Measurements from ENCODE around the gene PTMS.
A peak's percentile ranks its signal among the peaks of the same experiment; 100 is the strongest.

PTMS gene

DNA sequence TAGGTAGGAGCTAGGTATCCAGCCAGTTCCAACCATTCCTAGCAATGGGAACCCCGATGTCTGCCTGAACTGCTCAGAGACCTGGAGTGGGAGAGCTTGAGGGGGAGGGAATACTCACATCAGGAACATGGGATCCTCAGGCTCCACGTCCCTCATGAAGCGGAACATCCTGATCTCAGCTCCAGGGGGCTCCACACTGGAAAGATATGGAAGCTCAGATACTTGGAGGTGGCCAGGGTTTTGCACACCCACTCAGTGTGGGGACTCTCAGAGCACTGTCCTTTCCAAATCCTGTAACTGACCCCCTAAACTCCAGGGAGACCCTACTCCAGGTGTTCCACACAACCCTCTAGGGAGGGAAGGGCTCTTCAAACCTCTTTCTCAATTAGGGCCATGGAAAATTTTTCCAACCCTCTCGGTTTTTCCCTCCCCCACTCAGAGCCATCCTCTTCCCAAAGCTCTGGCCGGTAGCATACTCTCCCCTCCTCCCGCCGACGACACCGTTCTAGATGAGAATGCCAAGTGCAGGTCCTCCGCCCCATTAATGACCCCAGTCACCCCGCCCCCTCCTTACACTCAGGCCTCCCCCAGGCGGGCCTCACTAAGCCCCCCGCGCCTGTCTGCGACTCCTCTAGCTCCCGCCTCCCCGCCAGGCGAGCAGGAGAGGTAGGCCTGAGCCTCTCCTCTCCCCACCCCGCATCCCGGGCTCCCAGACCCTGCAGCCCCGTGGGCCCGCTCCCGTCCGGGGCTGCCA, 13.8 kb upstream of the PTMS start:
- no peak for DNase-seq (ENCODE audit: low read depth in 3 of 3)

DNA sequence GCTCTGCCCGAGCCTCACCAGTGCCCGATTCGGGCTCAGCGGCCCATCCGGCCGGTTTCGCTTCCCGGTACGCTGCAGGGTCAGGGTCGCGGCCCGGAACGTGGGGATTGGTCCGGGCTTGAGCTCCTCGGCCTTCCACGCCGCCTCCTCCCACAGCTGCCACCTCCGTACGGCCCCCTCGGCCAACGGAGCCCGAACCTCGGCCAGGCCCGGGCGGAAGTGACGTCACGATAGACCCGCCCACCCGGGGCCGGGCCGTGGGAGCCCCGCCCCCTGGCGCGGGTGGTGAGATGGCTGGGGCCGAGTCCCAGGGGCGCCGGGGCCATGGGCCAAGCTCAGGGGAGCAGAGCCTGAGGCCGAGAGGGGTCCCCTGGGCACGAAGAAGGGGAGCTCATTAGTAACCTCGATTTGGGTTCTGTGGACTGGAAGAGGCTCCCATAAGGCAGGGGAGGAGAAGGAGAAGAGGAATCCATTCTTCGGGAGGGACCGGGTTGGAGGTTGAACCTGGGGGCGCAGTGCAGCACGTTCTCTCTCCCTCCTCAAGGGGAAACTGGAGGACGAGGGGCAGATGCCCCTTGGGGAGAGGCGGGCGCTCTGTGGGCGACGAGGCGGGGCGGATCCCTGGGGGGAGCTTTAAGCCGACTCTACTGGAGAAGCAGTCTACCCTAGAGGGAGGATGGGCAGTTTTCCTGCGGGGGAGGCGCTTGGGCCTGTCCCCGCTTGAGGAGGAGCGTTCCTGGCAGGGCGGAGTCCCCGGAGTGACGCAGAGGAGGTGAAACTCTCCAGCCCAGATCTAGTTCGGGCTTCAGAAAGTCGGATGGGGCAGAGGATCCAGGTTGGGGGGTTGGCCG, 13.0 kb upstream of the PTMS start, which contains the start of gene MLF2:
MLF2 (minus strand) TSS at position 221 of the 851 bp plus-strand sequence. CDS start 807 bp downstream, outside the sequence.
- DNase-seq (ENCODE audit: low read depth in 3 of 3), result peak; percentile 96 to 97 (median 96)

- no peak for DNase-seq (ENCODE audit: low read depth in 3 of 3)
Observed at GRCh38 chr12:6753772-6754356, 12.3 kb upstream of the PTMS start.

DNA sequence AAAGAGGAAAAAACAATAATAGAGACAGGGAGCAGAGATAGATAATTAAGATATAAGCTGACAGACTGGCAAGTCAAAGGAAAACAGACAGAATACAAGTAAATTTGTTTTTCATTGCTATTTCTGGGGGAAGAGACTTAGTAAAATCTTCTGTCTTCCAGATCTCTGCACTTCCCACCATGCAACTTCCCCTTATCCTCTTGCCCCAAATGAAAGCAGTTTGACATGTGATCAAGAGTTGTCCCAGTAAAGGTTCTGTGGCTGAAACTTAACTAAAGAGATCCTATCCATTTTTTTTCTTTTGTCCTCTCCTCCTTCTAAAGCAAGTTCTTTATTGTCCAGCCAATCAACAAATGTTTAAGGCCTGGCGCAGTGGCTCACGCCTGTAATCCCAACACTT, 11.8 kb upstream of the PTMS start:
- no peak for DNase-seq (ENCODE audit: low read depth in 3 of 3)

GRCh38 chr12:6757028-6757690, 9.0 kb upstream of the PTMS start:
- no peak for DNase-seq (ENCODE audit: low read depth in 3 of 3)

DNA sequence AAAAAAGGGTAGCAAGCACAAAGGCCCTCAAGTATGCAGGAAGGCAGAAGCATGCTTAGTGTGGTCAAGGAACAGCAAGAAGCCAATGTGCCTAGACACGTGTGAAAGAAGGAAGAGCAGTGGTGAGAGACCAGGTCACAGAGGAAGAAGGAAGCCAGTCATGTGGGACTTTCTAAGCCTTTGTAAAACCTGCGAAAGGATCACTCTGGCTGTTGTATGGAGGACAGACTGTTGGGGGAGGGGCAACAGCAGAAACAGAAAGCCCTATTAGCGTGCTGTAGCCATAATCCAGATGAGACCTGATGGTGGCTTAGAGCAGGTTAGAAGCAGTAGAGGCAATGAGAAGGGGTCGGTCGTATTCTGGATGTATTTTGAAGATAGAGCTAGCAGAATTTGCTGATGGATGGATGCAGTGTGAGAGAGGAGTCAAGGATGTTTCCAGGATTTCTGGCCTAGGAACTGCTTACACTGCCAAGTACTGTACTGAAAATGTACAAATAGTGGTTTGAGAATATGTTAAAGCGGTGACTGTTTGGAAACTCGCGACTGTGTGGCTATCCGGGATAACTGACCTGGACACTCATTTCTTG, 7.6 kb upstream of the PTMS start:
- DNase-seq (ENCODE audit: low read depth in 3 of 3), result no peak

GRCh38 chr12:6759741-6760140, 6.4 kb upstream of the PTMS start:
- DNase-seq (ENCODE audit: low read depth in 3 of 3), result no peak

DNA sequence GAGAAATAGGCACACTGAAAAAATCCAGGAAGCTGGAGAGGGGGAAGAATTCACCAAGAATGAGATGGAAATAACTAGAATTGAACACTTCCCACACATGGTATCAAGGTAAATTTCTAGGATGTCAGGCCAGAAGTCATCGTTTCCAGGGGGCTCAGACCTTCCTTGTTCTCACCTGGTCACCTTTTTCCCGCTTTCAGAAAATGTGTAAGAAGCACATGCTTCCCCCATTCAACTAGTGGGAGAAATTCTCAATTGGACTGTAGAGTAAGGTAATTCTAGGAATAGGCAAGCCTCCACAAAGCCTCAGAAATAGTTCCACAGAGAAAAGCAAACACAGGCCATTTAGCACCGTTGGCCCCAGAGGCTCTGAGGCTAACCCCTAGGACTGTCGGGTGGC, 2.8 kb upstream of the PTMS start:
- DNase-seq (ENCODE audit: low read depth in 3 of 3), result no peak

DNA sequence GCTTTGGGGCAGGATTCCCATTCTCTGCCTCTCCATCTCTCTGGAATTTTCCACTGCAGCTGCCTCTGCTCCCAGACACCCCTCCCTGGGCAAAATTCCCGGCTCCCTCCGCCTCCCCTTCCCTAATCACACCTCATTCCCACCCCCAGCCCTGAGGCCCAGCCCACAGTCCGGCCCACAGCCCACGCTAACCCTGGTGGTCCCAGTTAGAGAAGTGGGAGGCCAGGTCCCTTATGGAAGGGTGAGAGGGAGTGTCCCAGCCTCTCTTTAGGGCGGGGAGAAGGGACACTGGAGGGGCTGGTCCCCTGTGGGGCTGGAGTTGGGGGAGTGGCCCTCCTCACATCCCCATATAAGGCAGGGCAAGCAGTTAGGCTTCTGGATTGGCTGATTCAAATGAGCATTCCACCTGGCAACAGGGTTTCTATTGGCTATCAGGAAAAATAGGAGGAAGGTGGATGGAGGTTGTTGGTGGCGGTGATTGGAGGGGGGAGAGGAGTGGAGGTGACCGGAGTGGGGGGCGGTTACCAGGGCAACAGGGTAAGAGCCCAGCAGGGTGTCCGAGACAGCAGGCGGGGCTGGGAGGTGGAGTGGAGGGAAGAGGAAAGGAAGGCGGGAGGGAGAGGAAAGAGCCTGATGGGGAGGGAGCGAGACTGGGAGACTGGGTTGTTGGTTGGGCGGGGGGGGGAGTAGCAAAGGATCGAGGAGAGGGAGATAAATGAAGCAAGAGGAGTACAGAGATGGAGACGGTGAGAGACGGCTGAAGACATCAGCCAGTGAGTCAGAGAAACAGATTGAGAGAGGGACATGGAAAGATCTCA, 1.9 kb upstream of the PTMS start:
- peak in 1 of 3 donors; percentile 52 for DNase-seq (ENCODE audit: low read depth in 3 of 3)

DNA sequence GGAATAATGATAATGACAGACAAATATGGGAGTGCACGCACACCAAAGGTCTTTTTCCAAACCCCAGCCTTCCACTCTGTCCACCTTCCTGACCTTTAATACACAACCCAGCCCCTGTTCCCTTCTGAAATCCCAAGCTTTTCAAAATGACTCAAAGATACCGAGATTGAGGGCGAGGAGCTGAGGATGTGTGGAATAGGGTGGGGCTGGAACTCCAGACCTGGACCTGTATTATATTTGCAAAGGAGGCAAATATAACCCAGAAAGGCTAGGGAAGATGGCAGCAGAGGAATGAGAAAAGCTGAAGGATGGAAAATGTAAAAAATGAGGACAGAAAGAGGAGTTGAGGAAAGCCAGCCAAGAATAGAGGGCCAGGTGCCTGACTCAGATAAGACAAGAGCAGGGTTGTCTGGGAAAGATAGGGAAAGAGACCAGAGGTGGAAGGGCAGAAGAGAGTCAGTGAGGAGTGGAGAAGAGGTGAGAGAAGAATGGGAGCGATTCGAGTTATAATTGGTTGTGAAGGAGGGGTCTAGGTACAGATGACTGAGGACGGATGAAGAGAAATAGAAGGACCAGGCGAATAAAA, 1.0 kb upstream of the PTMS start:
- DNase-seq (ENCODE audit: low read depth in 3 of 3), result no peak

GRCh38 chr12:6766651-6767349, 637 bp downstream of the PTMS start:
- no peak for DNase-seq (ENCODE audit: low read depth in 3 of 3)

DNA sequence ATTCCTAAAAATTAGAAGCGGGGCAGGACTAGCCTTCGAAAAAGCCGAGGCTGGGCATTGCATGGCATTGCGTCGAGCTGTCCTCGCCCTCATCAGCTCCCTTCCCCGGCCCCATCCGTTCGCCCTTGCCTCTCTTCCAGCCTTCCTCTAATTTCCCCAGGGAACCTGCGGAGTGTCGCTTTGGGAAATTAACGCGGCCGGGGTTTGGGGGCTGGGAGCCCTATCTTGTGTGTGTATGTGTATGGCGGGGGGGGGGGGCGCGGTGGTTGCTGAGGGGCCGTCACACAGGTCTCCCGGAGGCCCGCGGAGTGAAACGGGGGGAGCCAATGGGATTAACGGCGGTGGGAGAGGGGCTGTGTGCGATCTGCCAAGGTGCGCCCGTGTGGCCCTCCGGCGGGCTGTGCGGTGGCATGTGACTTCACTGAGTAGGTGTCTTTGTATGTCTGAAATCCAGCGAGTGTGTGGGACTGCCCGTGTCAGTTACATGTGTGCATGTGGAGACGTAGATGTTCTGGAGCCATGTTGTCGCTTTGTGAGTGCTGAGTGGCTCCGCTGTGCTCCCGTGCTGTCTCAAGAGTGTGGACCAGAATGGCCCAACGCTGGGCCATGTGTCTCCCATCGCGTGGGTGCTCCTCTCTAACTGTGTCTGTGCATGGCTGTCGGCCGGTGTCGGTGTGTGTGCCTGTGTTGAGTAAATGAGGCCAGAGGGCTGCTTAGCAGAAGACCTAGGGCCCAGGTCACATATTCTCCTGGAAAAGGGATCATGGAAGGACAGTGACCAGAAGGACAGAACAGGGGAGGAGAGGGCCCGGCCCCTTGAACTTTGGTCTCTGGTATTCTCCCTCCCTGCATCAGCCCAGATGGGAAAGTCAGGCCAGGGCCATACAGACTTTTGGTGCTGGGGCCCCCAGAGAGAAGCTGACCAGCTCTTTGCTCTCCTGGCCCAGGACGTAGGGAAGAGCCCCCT, 1.5 kb downstream of the PTMS start:
- no peak for DNase-seq (ENCODE audit: low read depth in 3 of 3)

GRCh38 chr12:6768437-6768914, 2.3 kb downstream of the PTMS start:
- no peak for DNase-seq (ENCODE audit: low read depth in 3 of 3)

DNA sequence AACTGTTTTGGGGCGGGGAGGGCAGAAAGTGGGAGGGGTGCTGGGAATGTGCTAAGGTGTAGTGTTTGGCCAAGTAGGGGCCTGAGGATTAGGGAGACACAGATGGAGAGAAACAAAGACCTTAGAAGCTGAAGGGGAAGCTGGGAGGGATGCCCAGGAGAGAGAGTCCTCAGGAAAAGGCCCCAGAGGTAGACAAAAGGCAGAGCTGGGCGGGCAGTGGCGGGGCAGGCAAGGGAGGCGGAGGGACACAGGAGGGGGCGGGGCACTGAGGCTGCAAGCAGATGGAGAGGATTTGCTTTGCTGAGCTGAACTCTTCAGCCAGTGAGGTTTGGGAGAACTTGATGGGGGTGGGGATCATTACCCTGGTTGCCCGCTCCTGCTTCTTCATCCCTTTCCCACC, 2.8 kb downstream of the PTMS start:
- DNase-seq (ENCODE audit: low read depth in 3 of 3), result no peak

DNA sequence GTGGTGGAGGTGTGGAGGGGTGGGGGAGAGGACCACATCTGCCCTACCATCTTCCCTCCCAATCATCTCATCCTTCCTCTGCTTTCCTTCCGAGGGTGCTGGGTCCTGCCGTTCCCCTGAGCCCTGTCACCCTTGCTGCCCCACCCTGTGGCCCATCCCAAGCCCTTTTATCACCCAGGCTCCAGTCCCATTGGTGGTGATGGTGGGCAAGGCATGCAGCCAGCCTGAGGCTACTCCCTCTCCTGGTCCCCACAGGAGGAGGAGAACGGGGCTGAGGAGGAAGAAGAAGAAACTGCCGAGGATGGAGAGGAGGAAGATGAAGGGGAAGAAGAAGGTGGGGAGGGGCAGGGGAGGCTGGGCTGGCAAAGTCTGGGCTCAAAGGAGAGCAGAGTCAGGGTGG, 3.5 kb downstream of the PTMS start:
- DNase-seq (ENCODE audit: low read depth in 3 of 3), result no peak

DNA sequence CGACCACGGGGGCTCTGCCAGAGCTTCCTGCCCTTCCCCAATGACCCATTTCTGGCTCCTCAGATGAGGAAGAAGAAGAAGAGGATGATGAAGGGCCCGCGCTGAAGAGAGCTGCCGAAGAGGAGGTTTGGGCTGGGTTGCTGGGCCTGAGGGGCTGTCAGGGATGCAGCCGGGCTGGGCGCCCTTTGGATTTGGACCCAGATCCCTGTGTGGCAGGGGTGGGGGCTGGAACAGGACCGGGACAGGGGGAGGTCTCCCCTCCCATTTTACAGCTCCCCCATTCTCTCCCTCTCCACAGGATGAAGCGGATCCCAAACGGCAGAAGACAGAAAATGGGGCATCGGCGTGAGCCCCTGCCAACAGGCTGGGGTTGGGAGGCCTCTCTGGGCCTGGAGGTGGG, 3.9 kb downstream of the PTMS start:
- no peak for DNase-seq (ENCODE audit: low read depth in 3 of 3)

GRCh38 chr12:6770600-6770999, 4.4 kb downstream of the PTMS start:
- DNase-seq (ENCODE audit: low read depth in 3 of 3), result no peak

DNA sequence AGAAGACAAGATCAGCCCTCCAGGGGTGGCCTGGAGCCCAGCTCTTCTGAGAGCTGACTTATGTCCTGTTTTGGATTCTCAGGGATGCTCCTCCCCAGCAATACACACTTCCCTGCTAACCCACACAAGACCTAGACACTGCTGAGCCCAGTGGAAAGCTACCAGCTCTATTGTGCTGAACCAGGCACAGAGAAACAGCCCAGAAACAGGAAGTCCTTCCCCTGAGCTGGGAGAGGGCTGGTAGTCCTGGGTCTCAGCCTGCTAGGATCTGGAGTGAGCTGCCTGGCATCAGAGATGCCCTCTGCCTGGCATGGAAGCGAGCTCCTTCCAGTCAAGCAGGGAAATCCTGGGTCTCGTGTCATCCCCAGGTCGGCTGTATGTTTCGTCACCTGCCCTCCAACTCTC, 4.9 kb downstream of the PTMS start:
- DNase-seq (ENCODE audit: low read depth in 3 of 3), result no peak
